PFSK-1 (cell line): ENCODE measurements around the gene SIRPB1.

ENCODE experiments used
- FOXP2 ChIP-seq: optimal IDR thresholded peaks from 2 replicates; pipeline ENCODE3; 2011; ENCODE audit warnings: borderline replicate concordance, control low read depth, inconsistent platforms; ENCODE audit not compliant: insufficient read depth; ENCODE audit errors: extremely low read length, extremely low read depth
- POLR2AphosphoS5 ChIP-seq: IDR thresholded peaks from 2 replicates; pipeline ENCODE4 v1.6.1; 2012; ENCODE audit warnings: low read depth, mild to moderate bottlenecking, control low read depth, low read length, moderate library complexity
- SIN3A ChIP-seq: IDR thresholded peaks from 2 replicates; pipeline ENCODE4 v1.6.1; 2012; ENCODE audit warnings: mild to moderate bottlenecking, low read length, moderate library complexity, borderline replicate concordance; ENCODE audit not compliant: insufficient read depth
- TAF1 ChIP-seq: IDR thresholded peaks from 2 replicates; pipeline ENCODE4 v1.6.1; 2012; ENCODE audit warnings: low read length, control low read depth, borderline replicate concordance; ENCODE audit not compliant: insufficient read depth
- TF ChIP-seq, protein P1 (sequence below), 2 experiments: IDR thresholded peaks; 2 replicates each; pipeline versions ENCODE4 v1.6.1 to v1.8.0; 2011 to 2012; ENCODE audit warnings: low read depth in 2 of 2, low read length in 2 of 2, control low read depth in 1 of 2, inconsistent platforms in 1 of 2, mild to moderate bottlenecking in 1 of 2, moderate library complexity in 1 of 2; ENCODE audit not compliant: insufficient read depth in 1 of 2

SIRPB1 gene

DNA sequence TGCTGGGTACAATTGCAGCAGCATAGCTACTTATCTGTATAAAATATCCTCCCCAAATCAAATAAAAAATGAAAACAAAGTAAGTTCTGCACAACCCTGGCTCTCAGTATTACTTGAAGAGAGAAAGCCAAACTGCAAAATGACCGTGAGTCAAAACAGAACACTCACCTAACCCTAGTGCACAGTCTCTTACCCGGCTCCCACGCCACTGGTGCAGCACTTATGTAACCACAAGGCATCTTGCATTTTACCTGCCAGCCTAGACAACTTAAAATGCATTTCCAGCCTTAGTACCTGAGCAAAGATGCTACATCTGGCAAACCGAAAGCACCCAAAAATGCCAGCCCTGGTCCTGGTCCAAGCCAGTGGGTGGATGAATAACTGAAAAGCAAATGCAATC lies 12.4 kb upstream of the SIRPB1 start:
- TF ChIP-seq POLR2AphosphoS5 = no peak
- TF ChIP-seq SIN3A = no peak
- TF ChIP-seq, protein P1, sequence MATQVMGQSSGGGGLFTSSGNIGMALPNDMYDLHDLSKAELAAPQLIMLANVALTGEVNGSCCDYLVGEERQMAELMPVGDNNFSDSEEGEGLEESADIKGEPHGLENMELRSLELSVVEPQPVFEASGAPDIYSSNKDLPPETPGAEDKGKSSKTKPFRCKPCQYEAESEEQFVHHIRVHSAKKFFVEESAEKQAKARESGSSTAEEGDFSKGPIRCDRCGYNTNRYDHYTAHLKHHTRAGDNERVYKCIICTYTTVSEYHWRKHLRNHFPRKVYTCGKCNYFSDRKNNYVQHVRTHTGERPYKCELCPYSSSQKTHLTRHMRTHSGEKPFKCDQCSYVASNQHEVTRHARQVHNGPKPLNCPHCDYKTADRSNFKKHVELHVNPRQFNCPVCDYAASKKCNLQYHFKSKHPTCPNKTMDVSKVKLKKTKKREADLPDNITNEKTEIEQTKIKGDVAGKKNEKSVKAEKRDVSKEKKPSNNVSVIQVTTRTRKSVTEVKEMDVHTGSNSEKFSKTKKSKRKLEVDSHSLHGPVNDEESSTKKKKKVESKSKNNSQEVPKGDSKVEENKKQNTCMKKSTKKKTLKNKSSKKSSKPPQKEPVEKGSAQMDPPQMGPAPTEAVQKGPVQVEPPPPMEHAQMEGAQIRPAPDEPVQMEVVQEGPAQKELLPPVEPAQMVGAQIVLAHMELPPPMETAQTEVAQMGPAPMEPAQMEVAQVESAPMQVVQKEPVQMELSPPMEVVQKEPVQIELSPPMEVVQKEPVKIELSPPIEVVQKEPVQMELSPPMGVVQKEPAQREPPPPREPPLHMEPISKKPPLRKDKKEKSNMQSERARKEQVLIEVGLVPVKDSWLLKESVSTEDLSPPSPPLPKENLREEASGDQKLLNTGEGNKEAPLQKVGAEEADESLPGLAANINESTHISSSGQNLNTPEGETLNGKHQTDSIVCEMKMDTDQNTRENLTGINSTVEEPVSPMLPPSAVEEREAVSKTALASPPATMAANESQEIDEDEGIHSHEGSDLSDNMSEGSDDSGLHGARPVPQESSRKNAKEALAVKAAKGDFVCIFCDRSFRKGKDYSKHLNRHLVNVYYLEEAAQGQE (IDR thresholded peaks at IDR 0.05; ENCODE audit: insufficient read depth in 1 of 2, low read depth in 2 of 2, low read length in 2 of 2) = no peak
- TF ChIP-seq TAF1 = no peak
- TF ChIP-seq FOXP2 = no peak

DNA sequence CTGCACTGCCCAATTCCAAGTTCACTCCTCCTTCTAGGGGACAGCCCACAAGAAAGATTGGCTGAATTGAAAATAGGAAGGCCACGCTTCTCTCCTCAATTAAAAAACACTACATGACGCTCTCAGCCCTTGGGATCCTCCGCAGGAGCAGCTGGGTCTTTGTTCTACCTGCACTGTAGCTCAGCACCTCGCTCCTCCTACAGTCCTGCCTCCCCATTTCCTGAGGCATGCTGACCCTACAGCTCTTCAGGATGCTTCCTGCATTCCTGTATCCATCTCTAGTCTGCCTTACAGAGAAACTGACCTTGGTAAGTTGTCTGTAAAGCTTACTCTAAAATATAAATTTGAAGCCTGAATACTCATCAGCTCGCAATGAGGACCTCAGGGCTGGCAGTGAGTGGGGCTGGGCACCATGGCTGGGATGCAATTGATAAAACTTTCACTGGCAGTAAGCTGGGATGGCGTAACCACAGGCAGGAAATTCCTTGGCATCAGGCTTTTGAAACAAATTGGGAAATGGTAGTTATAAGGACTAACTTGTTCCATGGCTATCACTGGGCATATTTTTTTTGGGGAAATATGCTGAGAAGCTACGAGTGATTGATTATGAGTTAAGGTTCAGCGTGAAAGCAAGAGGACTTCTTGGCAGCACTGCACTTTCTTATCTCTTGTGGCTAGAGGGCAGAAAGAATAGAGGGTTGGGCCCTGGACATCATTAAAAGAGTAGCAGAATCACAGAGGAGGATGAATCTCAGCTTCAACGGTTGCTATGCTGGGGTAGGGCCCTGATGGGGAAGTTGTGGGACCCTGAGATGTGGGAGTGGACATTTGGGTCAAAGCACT lies 11.7 kb upstream of the SIRPB1 start:
- TF ChIP-seq, protein P1 (IDR thresholded peaks at IDR 0.05; ENCODE audit: insufficient read depth in 1 of 2, low read depth in 2 of 2, low read length in 2 of 2) = no peak
- TF ChIP-seq FOXP2 (no peak), TAF1 (no peak), SIN3A (no peak), POLR2AphosphoS5 (no peak)

DNA sequence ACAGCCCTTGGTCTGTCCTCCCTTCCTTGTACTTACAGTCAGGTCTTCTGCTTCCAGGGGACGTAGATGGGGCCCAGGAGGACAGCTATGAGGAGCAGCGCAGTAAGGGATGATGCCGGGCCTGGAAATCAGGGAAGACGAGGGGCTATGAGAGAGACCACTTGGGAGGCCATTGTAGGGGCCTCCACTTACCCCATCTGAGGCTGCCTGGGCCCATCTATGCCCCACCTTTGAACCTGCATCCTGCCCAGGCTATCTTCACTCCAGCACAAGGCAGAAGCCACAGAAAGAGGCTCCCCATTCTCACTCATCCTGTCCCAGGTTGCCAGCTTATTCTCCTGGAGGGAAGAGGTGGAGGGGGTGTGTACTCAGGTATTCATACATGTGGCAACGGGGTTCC lies 10.4 kb upstream of the SIRPB1 start:
- TF ChIP-seq, protein P1 (IDR thresholded peaks at IDR 0.05; ENCODE audit: insufficient read depth in 1 of 2, low read depth in 2 of 2, low read length in 2 of 2) = no peak
- TF ChIP-seq FOXP2 = no peak
- no peak for TF ChIP-seq POLR2AphosphoS5
- TF ChIP-seq TAF1 = no peak
- no peak for TF ChIP-seq SIN3A

DNA sequence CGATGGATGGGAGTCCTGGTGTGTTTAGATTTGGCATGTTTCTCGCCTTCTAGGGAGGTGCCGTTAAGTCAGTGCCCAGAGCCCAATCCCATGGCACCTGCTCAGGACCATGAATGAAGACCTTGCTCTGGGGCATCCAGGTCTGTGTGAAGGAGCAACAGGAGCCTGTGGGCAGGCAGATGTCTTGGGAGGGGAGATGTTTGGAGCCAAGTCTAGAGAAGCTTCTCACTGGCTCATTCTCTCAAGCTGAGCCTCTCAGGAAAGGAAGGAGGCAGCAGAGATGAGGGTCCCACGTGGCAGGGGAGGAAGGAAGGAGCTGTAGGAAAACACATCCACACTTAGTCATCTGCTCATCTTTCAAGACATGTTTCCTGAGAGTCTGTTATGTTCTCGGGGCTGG lies 9.5 kb upstream of the SIRPB1 start:
- TF ChIP-seq POLR2AphosphoS5 (no peak), SIN3A (no peak), FOXP2 (no peak)

DNA sequence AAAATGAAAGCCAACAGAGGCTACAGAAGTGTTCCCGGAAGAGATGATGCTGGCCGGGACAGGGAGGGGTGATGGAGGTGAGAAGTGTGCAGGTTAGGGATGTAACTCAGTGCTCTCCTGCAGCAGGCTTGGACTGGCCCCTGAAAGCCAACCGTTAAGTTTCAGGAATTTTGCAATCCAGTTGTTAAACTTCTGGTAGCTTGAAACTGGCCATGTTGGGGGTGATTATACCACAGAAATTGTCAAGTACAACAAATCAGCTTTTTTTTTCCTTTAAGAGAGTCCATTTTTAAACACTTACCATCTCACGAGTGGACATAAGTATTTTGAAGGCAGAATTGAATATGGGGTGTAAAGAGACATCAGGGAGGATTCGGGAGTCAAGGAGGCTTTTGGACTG lies 8.8 kb upstream of the SIRPB1 start:
- TF ChIP-seq, protein P1 (IDR thresholded peaks at IDR 0.05; ENCODE audit: insufficient read depth in 1 of 2, low read depth in 2 of 2, low read length in 2 of 2) = no peak
- TF ChIP-seq TAF1 = no peak
- TF ChIP-seq FOXP2 = no peak
- TF ChIP-seq SIN3A = no peak
